ENCODE measurements around the gene UNC80. TPM values are rescaled to one million over a fixed set of nuclear protein-coding genes. Genes with fewer than 3 reads are reported as not detected.

Gene UNC80
- total RNA-seq, 1 experiment from 2014 or later: 1.8 TPM

- no peak for DNase-seq (ENCODE audit: low spot score)
- Histone ChIP-seq H3K27ac (ENCODE audit: low read depth, low read length, poor library complexity, severe bottlenecking) (no peak overlapping the region), H3K36me3 (ENCODE audit: insufficient read depth, low read length, poor library complexity, severe bottlenecking) (peaks cover 27% of the 10 kb centered on the region), H3K4me1 (ENCODE audit: insufficient read depth, low read length, poor library complexity, severe bottlenecking) (peaks cover 4% of the 10 kb centered on the region), H3K9me3 (ENCODE audit: low read depth, low read length, poor library complexity, severe bottlenecking) (no peaks in the 10 kb centered on the region), H3K4me3 (ENCODE audit: low read depth, low read length, poor library complexity, severe bottlenecking) (no peak overlapping the region), H3K27me3 (replicated peaks; ENCODE audit: insufficient read depth, low read depth, low read length, poor library complexity) (no peaks in the 10 kb centered on the region)
- POLR2A ChIA-PET (ENCODE audit: low non-redundant PET): no interaction called here
- BruUV-seq (replicated peaks): no TSS peak
- CTCF ChIA-PET: no interaction called here
- intact Hi-C loops (cut with micrococcal nuclease; ENCODE audit: unreplicated experiment): no loop called here
- no peak for TF ChIP-seq EZH2 (IDR thresholded peaks at IDR 0.05; ENCODE audit: borderline replicate concordance, low read depth, low read length, poor library complexity, severe bottlenecking)
- TF ChIP-seq CTCF (conservative IDR thresholded peaks at IDR 0.05; ENCODE audit: low read depth, low read length): no peak
Observed at GRCh38 chr2:210009126-210009525, 237.5 kb downstream of the UNC80 start.

- POLR2A ChIA-PET (ENCODE audit: low non-redundant PET): no interaction called here
- intact Hi-C loops (cut with micrococcal nuclease; ENCODE audit: unreplicated experiment): no loop called here
- CTCF ChIA-PET: no interaction called here
Observed at GRCh38 chr2:210009896-210010295, 238.3 kb downstream of the UNC80 start.

GRCh38 chr2:210020138-210020537, 248.5 kb downstream of the UNC80 start:
- POLR2A ChIA-PET (ENCODE audit: low non-redundant PET): no interaction called here
- no peak for DNase-seq (ENCODE audit: low spot score)
- intact Hi-C loops (cut with micrococcal nuclease; ENCODE audit: unreplicated experiment): no loop called here
- no peaks in the 10 kb centered on the region for H3K27me3 ChIP-seq (replicated peaks; ENCODE audit: insufficient read depth, low read depth, low read length, poor library complexity)
- H3K36me3 ChIP-seq (ENCODE audit: insufficient read depth, low read length, poor library complexity, severe bottlenecking): peaks cover 83% of the 10 kb centered on the region
- TF ChIP-seq EZH2 (IDR thresholded peaks at IDR 0.05; ENCODE audit: borderline replicate concordance, low read depth, low read length, poor library complexity, severe bottlenecking) (no peak), CTCF (conservative IDR thresholded peaks at IDR 0.05; ENCODE audit: low read depth, low read length) (no peak)
- no peak overlapping the region for H3K27ac ChIP-seq (ENCODE audit: low read depth, low read length, poor library complexity, severe bottlenecking)
- CTCF ChIA-PET: no interaction called here
- no peaks in the 10 kb centered on the region for H3K4me1 ChIP-seq (ENCODE audit: insufficient read depth, low read length, poor library complexity, severe bottlenecking)
- H3K9me3 ChIP-seq (ENCODE audit: low read depth, low read length, poor library complexity, severe bottlenecking): no peaks in the 10 kb centered on the region
- H3K4me3 ChIP-seq (ENCODE audit: low read depth, low read length, poor library complexity, severe bottlenecking): no peak overlapping the region
- no TSS peak for BruUV-seq (replicated peaks)

More at GRCh38 chr2:210009896-210010295, 238.3 kb downstream of the UNC80 start:
- no peak overlapping the region for H3K4me3 ChIP-seq (ENCODE audit: low read depth, low read length, poor library complexity, severe bottlenecking)
- no peaks in the 10 kb centered on the region for H3K4me1 ChIP-seq (ENCODE audit: insufficient read depth, low read length, poor library complexity, severe bottlenecking)
- H3K27me3 ChIP-seq (replicated peaks; ENCODE audit: insufficient read depth, low read depth, low read length, poor library complexity): no peaks in the 10 kb centered on the region
- no peak overlapping the region for H3K27ac ChIP-seq (ENCODE audit: low read depth, low read length, poor library complexity, severe bottlenecking)
- no peaks in the 10 kb centered on the region for H3K9me3 ChIP-seq (ENCODE audit: low read depth, low read length, poor library complexity, severe bottlenecking)
- no peak for TF ChIP-seq CTCF (conservative IDR thresholded peaks at IDR 0.05; ENCODE audit: low read depth, low read length)
- no peak for TF ChIP-seq EZH2 (IDR thresholded peaks at IDR 0.05; ENCODE audit: borderline replicate concordance, low read depth, low read length, poor library complexity, severe bottlenecking)
- DNase-seq (ENCODE audit: low spot score): no peak
- peaks cover 31% of the 10 kb centered on the region for H3K36me3 ChIP-seq (ENCODE audit: insufficient read depth, low read length, poor library complexity, severe bottlenecking)
- no TSS peak for BruUV-seq (replicated peaks)
